GM19397 (cell line): ENCODE measurements around the gene GZMM.

Experiments
- ATAC-seq: cut with Tn5 transposase; IDR thresholded peaks from one replicate; pipeline ENCODE4 v1.9.1; 2021; ENCODE audit warnings: mild to moderate bottlenecking, moderate library complexity; ENCODE audit not compliant: unreplicated experiment

The GZMM gene

GRCh38 chr19:533364-534058, 10.3 kb upstream of the GZMM start:
- ATAC-seq, result no peak

GRCh38 chr19:534088-534487, 9.8 kb upstream of the GZMM start:
- ATAC-seq, result no peak

- ATAC-seq, result no peak
Observed at GRCh38 chr19:535017-535835, 8.6 kb upstream of the GZMM start.

GRCh38 chr19:536031-536880, 7.6 kb upstream of the GZMM start:
- no peak for ATAC-seq

GRCh38 chr19:536881-537404, 6.9 kb upstream of the GZMM start:
- no peak for ATAC-seq

- no peak for ATAC-seq
Observed at GRCh38 chr19:538641-539428, 5.0 kb upstream of the GZMM start.

- no peak for ATAC-seq
Observed at GRCh38 chr19:539429-540030, 4.3 kb upstream of the GZMM start.

GRCh38 chr19:540867-541637, 2.8 kb upstream of the GZMM start:
- ATAC-seq, result no peak

- ATAC-seq, result no peak
Observed at GRCh38 chr19:541699-542098, 2.2 kb upstream of the GZMM start.

- ATAC-seq, result no peak
Observed at GRCh38 chr19:542173-542866, 1.5 kb upstream of the GZMM start.

GRCh38 chr19:547117-547516, 3.3 kb downstream of the GZMM start:
- no peak for ATAC-seq

- ATAC-seq, result no peak
Observed at GRCh38 chr19:547836-548720, 4.2 kb downstream of the GZMM start.

GRCh38 chr19:548886-549830, 5.3 kb downstream of the GZMM start:
- ATAC-seq, result no peak

- ATAC-seq, result no peak
Observed at GRCh38 chr19:554817-555216, 11.0 kb downstream of the GZMM start.

- ATAC-seq, result no peak
Observed at GRCh38 chr19:555474-555808, 11.6 kb downstream of the GZMM start.

GRCh38 chr19:556611-557382, 12.9 kb downstream of the GZMM start:
- ATAC-seq, result no peak
